Naive thymus-derived CD8-positive, alpha-beta T cell (primary cell): ENCODE results near the gene ALDH18A1. TPM values are rescaled to one million over a fixed set of nuclear protein-coding genes. Genes with fewer than 3 reads are reported as not detected.
A peak's percentile ranks its signal among the peaks of the same experiment; 100 is the strongest.
"Not testable (repeated sequence)": the region's sequence is repeated elsewhere in the genome, so short reads cannot be mapped to it uniquely, and the experiment has no call there.

Experiments used
- ATAC-seq, 2 donors: fragments of 150-1000 bp; cut with Tn5 transposase in 1 of 2; sonication (Bioruptor Pico), chemical (Tn5 transposase) in 1 of 2; 1 replicate in 1 of 2; 2 replicates in 1 of 2; pipeline ENCODE4 v1.10.0; 2021; ENCODE audit warnings: mild to moderate bottlenecking in 2 of 2, moderate library complexity in 2 of 2
- POLR2A ChIA-PET: fragments of 350-600 bp; sonication (Branson Sonifier 250); formaldehyde crosslinking; loops from one replicate; lab custom pipeline; 2021; ENCODE audit warnings: antibody characterized with exemption; lab: Charles Lee
- DNase-seq, 10 donors: peaks; one replicate each; pipeline versions ENCODE4 v3.0.0 to v3.0.0-alpha.2; 2020 to 2022
- H3K27ac Mint-ChIP-seq, 10 donors: one replicate each; pipeline ENCODE4 v1.8.0; 2020 to 2022; ENCODE audit warnings: mild to moderate bottlenecking in 10 of 10, mixed read lengths in 10 of 10, moderate library complexity in 4 of 10, inconsistent platforms in 1 of 10
- H3K27me3 Mint-ChIP-seq, 5 donors: one replicate each; pipeline ENCODE4 v1.8.0; 2021 to 2022; ENCODE audit warnings: mixed read lengths in 5 of 5
- H3K36me3 Mint-ChIP-seq, 3 donors: one replicate each; pipeline ENCODE4 v1.8.0; 2020 to 2022; ENCODE audit warnings: mixed read lengths in 3 of 3, mild to moderate bottlenecking in 2 of 3, inconsistent platforms in 1 of 3
- H3K4me1 Mint-ChIP-seq, 4 donors: one replicate each; pipeline ENCODE4 v1.8.0; 2021 to 2022; ENCODE audit warnings: mixed read lengths in 4 of 4
- H3K4me3 Mint-ChIP-seq, 10 donors: one replicate each; pipeline ENCODE4 v1.8.0; 2020 to 2022; ENCODE audit warnings: mild to moderate bottlenecking in 10 of 10, mixed read lengths in 10 of 10, moderate library complexity in 6 of 10, inconsistent platforms in 1 of 10
- H3K9me3 Mint-ChIP-seq, 9 donors: one replicate each; pipeline ENCODE4 v1.8.0; 2020 to 2022; ENCODE audit warnings: mixed read lengths in 9 of 9, mild to moderate bottlenecking in 3 of 9, inconsistent platforms in 1 of 9, moderate library complexity in 1 of 9
- polyA plus RNA-seq, 3 donors: library from polyadenylated mRNA; unstranded; fragments of 300-500 nt; fragmentation: Illumina TruSeq; gene quantifications; one replicate each; pipeline ENCODE4 v1.2.3, GENCODE V29; 2021
- total RNA-seq, 8 experiments: library from RNA in 2 of 8; stranded (reverse) in 2 of 8; gene quantifications; one replicate each; pipeline ENCODE4 v1.2.3 and lab custom pipeline; 2021 to 2026

Gene ALDH18A1
- total and polyA plus RNA-seq, 5 experiments from 2014 or later: 24.3 to 61.4 (median 48.5) TPM

- no peak for DNase-seq
- Mint-ChIP-seq H3K27ac (no peak overlapping the region), H3K36me3 (peaks cover 5 to 78% (median 48%) of the 10 kb centered on the region in 3 donors), H3K27me3 (no peaks in the 10 kb centered on the region), H3K4me1 (peaks cover 0 to 9% (median 5%) of the 10 kb centered on the region in 4 donors), H3K9me3 (no peaks in the 10 kb centered on the region), H3K4me3 (no peak overlapping the region)
- POLR2A ChIA-PET: no interaction called here
- no peak for ATAC-seq
These were observed 11.6 kb downstream of the ALDH18A1 start for GRCh38 chr10:95644901-95645300.

GRCh38 chr10:95640891-95641315, 15.6 kb downstream of the ALDH18A1 start:
- POLR2A ChIA-PET: no interaction called here

GRCh38 chr10:95637911-95638310, 18.6 kb downstream of the ALDH18A1 start:
- no peak for ATAC-seq
- Mint-ChIP-seq H3K4me1 (no peaks in the 10 kb centered on the region), H3K36me3 (peaks cover 18 to 83% (median 46%) of the 10 kb centered on the region in 3 donors), H3K27me3 (no peaks in the 10 kb centered on the region), H3K9me3 (no peaks in the 10 kb centered on the region), H3K4me3 (no peak overlapping the region), H3K27ac (no peak overlapping the region)
- DNase-seq: no peak
- POLR2A ChIA-PET: no interaction called here

More at GRCh38 chr10:95640891-95641315, 15.6 kb downstream of the ALDH18A1 start:
- ATAC-seq (no peak), DNase-seq (no peak)
- Mint-ChIP-seq H3K4me1 (peaks cover 0 to 6% (median under 1%) of the 10 kb centered on the region in 4 donors), H3K9me3 (no peaks in the 10 kb centered on the region), H3K4me3 (no peak overlapping the region), H3K27ac (peak overlapping the region in 2 of 10 donors; percentile 37 to 56), H3K27me3 (no peaks in the 10 kb centered on the region), H3K36me3 (peaks cover 13 to 72% (median 34%) of the 10 kb centered on the region in 3 donors)

GRCh38 chr10:95637140-95637539, 19.4 kb downstream of the ALDH18A1 start:
- ATAC-seq: no peak
- peaks cover 18 to 83% (median 41%) of the 10 kb centered on the region in 3 donors for H3K36me3 Mint-ChIP-seq
- DNase-seq: no peak
- H3K4me1 Mint-ChIP-seq: no peaks in the 10 kb centered on the region
- no peaks in the 10 kb centered on the region for H3K9me3 Mint-ChIP-seq
- no peaks in the 10 kb centered on the region for H3K27me3 Mint-ChIP-seq
- no peak overlapping the region for H3K27ac Mint-ChIP-seq
- no peak overlapping the region for H3K4me3 Mint-ChIP-seq
- POLR2A ChIA-PET: no interaction called here

- H3K36me3 Mint-ChIP-seq: peaks cover 13 to 81% (median 42%) of the 10 kb centered on the region in 3 donors
- no peaks in the 10 kb centered on the region for H3K9me3 Mint-ChIP-seq
- no peak overlapping the region for H3K4me3 Mint-ChIP-seq
- peak overlapping the region in 1 of 10 donors; percentile 79 for H3K27ac Mint-ChIP-seq
- POLR2A ChIA-PET: interaction anchor here (0.7 kb wide), 1 partner anchor 19 kb away, joined by 3 read pairs; no protein-coding TSS in a partner anchor
- DNase-seq: no peak
- H3K27me3 Mint-ChIP-seq: no peaks in the 10 kb centered on the region
- ATAC-seq: no peak
- H3K4me1 Mint-ChIP-seq: no peaks in the 10 kb centered on the region
These were observed 21.2 kb downstream of the ALDH18A1 start for GRCh38 chr10:95635319-95635733.

GRCh38 chr10:95628786-95629185, 27.7 kb downstream of the ALDH18A1 start:
- POLR2A ChIA-PET: no interaction called here
- no peaks in the 10 kb centered on the region for H3K4me1 Mint-ChIP-seq
- H3K27me3 Mint-ChIP-seq: no peaks in the 10 kb centered on the region
- H3K4me3 Mint-ChIP-seq: no peak overlapping the region
- H3K27ac Mint-ChIP-seq: no peak overlapping the region
- no peaks in the 10 kb centered on the region for H3K9me3 Mint-ChIP-seq
- DNase-seq (no peak), ATAC-seq (no peak)
- H3K36me3 Mint-ChIP-seq: peaks cover 0 to 95% (median 46%) of the 10 kb centered on the region in 3 donors

GRCh38 chr10:95626500-95626899, 30.0 kb downstream of the ALDH18A1 start:
- Mint-ChIP-seq H3K4me3 (no peak overlapping the region), H3K27ac (peak overlapping the region in 3 of 10 donors; percentile 38 to 39 (median 39)), H3K4me1 (no peaks in the 10 kb centered on the region), H3K36me3 (peaks cover 0 to 85% (median 34%) of the 10 kb centered on the region in 3 donors), H3K27me3 (no peaks in the 10 kb centered on the region), H3K9me3 (peaks cover 0 to under 1% (median 0%) of the 10 kb centered on the region in 9 donors)
- ATAC-seq: no peak
- POLR2A ChIA-PET: no interaction called here
- DNase-seq: no peak

GRCh38 chr10:95620415-95620814, 36.1 kb downstream of the ALDH18A1 start:
- H3K27me3 Mint-ChIP-seq, H3K4me1 Mint-ChIP-seq, DNase-seq, H3K9me3 Mint-ChIP-seq, ATAC-seq, H3K4me3 Mint-ChIP-seq, H3K27ac Mint-ChIP-seq, POLR2A ChIA-PET: not testable (repeated sequence)
- peaks cover 0 to 84% (median 38%) of the 10 kb centered on the region in 3 donors for H3K36me3 Mint-ChIP-seq

- POLR2A ChIA-PET: no interaction called here
- ATAC-seq (no peak), DNase-seq (no peak)
- no peaks in the 10 kb centered on the region for H3K27me3 Mint-ChIP-seq
- peaks cover 0 to 2% (median 0%) of the 10 kb centered on the region in 9 donors for H3K9me3 Mint-ChIP-seq
- no peaks in the 10 kb centered on the region for H3K4me1 Mint-ChIP-seq
- no peak overlapping the region for H3K27ac Mint-ChIP-seq
- peaks cover 6 to 85% (median 39%) of the 10 kb centered on the region in 3 donors for H3K36me3 Mint-ChIP-seq
- H3K4me3 Mint-ChIP-seq: no peak overlapping the region
These were observed 38.4 kb downstream of the ALDH18A1 start for GRCh38 chr10:95618101-95618500.

- Mint-ChIP-seq H3K27ac (no peak overlapping the region), H3K4me1 (no peaks in the 10 kb centered on the region)
- POLR2A ChIA-PET: no interaction called here
These were observed 40.1 kb downstream of the ALDH18A1 start for GRCh38 chr10:95616446-95616845.

GRCh38 chr10:95613330-95613729, 43.2 kb downstream of the ALDH18A1 start:
- Mint-ChIP-seq H3K9me3 (no peaks in the 10 kb centered on the region), H3K36me3 (peaks cover 6 to 96% (median 20%) of the 10 kb centered on the region in 3 donors), H3K27ac (no peak overlapping the region), H3K4me3 (no peak overlapping the region), H3K27me3 (no peaks in the 10 kb centered on the region), H3K4me1 (no peaks in the 10 kb centered on the region)
- no peak for ATAC-seq
- DNase-seq: no peak
- POLR2A ChIA-PET: no interaction called here

More at GRCh38 chr10:95616446-95616845, 40.1 kb downstream of the ALDH18A1 start:
- Mint-ChIP-seq H3K27me3 (no peaks in the 10 kb centered on the region), H3K9me3 (peaks cover 0 to 1% (median 0%) of the 10 kb centered on the region in 9 donors), H3K36me3 (peaks cover 6 to 93% (median 37%) of the 10 kb centered on the region in 3 donors), H3K4me3 (no peak overlapping the region)
- DNase-seq: no peak
- no peak for ATAC-seq

GRCh38 chr10:95610727-95611126, 45.8 kb downstream of the ALDH18A1 start:
- Mint-ChIP-seq H3K9me3 (no peaks in the 10 kb centered on the region), H3K27me3 (no peaks in the 10 kb centered on the region), H3K36me3 (peaks cover 6 to 98% (median 20%) of the 10 kb centered on the region in 3 donors), H3K4me3 (no peak overlapping the region), H3K27ac (no peak overlapping the region), H3K4me1 (no peaks in the 10 kb centered on the region)
- no peak for DNase-seq
- POLR2A ChIA-PET: no interaction called here
- ATAC-seq: no peak

- ATAC-seq: no peak
- POLR2A ChIA-PET: no interaction called here
- DNase-seq: no peak
- H3K4me1 Mint-ChIP-seq: no peaks in the 10 kb centered on the region
- H3K27me3 Mint-ChIP-seq: no peaks in the 10 kb centered on the region
- H3K27ac Mint-ChIP-seq: peak overlapping the region in 3 of 10 donors; percentile 23 to 54 (median 46)
- no peaks in the 10 kb centered on the region for H3K9me3 Mint-ChIP-seq
- H3K36me3 Mint-ChIP-seq: peaks cover 0 to 70% (median 12%) of the 10 kb centered on the region in 3 donors
- no peak overlapping the region for H3K4me3 Mint-ChIP-seq
These were observed 49.6 kb downstream of the ALDH18A1 start for GRCh38 chr10:95606922-95607321.

- POLR2A ChIA-PET: interaction anchor here (0.6 kb wide), 1 partner anchor 52 kb away, joined by 4 read pairs; no protein-coding TSS in a partner anchor
- Mint-ChIP-seq H3K4me1 (no peaks in the 10 kb centered on the region), H3K27ac (peak overlapping the region in 4 of 10 donors; percentile 12 to 78 (median 34)), H3K9me3 (no peaks in the 10 kb centered on the region), H3K27me3 (no peaks in the 10 kb centered on the region), H3K4me3 (no peak overlapping the region), H3K36me3 (peaks cover 0 to 52% (median 9%) of the 10 kb centered on the region in 3 donors)
- ATAC-seq (no peak), DNase-seq (no peak)
These were observed 51.3 kb downstream of the ALDH18A1 start for GRCh38 chr10:95605163-95605562.
